HG03280 (cell line): ENCODE data around the gene ZFTA.

Experiments
- ATAC-seq: cut with Tn5 transposase; IDR thresholded peaks from one replicate; pipeline ENCODE4 v1.9.1; 2021; ENCODE audit warnings: mild to moderate bottlenecking, moderate library complexity; ENCODE audit not compliant: unreplicated experiment

The ZFTA gene

DNA sequence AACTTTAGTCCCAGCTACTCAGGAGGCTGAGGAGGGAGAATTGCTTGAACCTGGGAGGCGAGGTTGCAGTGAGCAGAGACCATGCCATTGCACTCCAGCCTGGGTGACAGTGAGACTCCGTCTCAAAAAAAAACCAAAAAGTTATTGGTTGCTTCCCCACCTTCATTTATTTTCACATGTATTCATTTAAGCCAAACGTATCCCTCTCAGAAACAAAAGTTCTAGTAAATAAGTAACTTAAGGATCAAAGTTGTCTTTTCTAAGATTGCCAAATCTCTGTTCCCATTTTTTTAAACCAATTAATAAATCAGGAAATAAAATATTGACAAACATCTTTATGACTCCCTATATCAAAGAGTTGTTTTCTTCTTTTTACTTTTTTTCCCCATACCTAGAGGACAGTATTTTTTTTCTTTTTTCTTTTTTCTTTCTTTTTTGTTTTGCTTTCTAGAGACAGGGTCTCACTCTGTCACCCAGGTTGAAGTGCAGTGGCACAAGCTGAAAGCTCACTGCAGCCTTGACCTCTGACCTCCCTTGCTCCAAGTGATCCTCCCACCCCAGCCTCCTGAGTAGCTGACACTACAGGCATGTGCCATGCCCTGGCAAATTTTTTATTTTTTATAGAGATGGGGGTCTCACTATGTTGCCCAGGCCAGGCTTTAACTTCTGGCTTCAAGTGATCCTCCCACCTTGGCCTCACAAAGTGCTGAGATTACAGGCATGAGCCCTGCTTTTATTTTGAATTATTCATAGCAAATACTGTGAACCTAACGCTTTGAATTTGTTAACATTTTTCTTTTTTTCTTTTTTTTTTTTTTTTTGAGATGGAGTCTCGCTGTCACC is 11.4 kb downstream of the ZFTA start:
- no peak for ATAC-seq

DNA sequence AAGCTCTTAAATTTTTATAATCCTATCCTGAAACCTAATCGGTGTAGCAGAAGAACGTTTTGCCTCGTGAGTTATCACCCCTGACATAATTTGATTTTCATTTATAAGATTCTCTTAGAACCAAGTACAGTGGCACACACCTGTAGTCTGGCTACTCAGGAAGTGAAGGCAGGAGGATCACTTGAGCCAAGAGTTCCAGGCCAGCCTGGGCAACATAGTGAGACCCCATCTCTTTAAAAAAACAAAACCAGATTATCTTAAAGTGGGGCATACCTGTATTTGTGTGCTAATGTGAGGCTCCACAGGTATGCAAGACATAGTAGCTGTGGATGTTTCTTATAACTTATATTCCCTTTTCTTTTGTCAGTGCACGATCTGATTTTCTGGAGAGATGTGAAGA is 19.0 kb downstream of the ZFTA start:
- ATAC-seq = no peak

- no peak for ATAC-seq
Observed at GRCh38 chr11:63747011-63747410, 21.6 kb downstream of the ZFTA start.

GRCh38 chr11:63745304-63746170 is 23.0 kb downstream of the ZFTA start:
- no peak for ATAC-seq

DNA sequence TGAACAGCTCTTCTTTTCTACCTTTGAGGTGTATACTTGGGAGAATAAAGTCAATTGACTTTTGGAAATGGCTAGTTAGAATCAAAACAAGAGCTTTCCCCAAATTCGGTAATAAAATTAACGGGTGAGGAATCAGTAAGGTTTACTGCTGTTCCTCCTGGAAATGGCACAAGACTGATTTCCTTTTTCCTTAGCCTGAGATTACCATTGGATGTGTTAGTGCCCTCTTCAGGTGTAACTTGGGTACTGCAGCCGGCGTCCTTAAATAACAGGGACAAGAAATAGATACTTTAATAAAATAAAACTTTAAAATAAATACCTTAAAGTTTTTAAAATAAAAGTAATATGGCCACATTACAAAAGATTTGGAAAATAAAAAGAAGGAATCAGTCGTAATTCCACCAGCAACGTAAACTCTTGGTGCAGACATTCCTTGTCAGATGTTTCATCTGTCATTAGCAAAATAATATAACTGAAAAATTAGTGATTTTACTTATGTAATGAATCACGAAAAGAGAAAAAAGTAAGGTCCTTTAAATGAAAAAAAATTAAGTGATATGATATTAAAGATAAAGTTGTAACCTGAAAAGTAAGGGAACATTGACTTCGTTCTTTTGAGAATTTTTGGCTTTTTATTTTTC is 29.7 kb downstream of the ZFTA start:
- ATAC-seq = no peak

GRCh38 chr11:63737718-63738117 is 30.9 kb downstream of the ZFTA start:
- ATAC-seq = no peak

DNA sequence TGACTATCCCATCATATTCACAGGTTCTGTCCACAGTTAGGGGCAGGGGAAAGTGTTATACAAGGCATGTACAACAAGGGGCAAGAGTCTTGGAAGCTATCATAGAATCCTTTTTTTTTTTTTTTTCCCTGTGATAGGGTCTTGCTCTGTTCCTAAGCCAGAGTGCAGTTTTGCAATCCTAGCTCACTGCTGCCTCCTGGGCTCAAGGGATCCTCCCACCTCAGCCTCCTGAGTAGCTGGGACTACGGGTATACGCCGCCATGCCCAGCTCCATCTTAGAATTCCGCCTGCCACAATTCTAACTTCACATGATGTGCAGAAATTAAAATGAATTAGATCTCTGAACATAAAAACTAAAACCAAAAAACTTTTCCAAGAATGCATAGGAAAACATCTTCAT is 31.7 kb downstream of the ZFTA start:
- ATAC-seq = no peak

- no peak for ATAC-seq
Observed at GRCh38 chr11:63729326-63729725, 39.2 kb downstream of the ZFTA start.

- no peak for ATAC-seq
Observed at GRCh38 chr11:63720611-63721010, 48.0 kb downstream of the ZFTA start.

- ATAC-seq = no peak
Observed at GRCh38 chr11:63719987-63720386, 48.6 kb downstream of the ZFTA start.

- no peak for ATAC-seq
Observed at GRCh38 chr11:63719001-63719400, 49.6 kb downstream of the ZFTA start.
